PFSK-1 (cell line): ENCODE measurements around the gene DNAJB4.

Experiments
- FOXP2 ChIP-seq: optimal IDR thresholded peaks from 2 replicates; pipeline ENCODE3; 2011; ENCODE audit warnings: borderline replicate concordance, control low read depth, inconsistent platforms; ENCODE audit not compliant: insufficient read depth; ENCODE audit errors: extremely low read length, extremely low read depth
- POLR2AphosphoS5 ChIP-seq: IDR thresholded peaks from 2 replicates; pipeline ENCODE4 v1.6.1; 2012; ENCODE audit warnings: low read depth, mild to moderate bottlenecking, control low read depth, low read length, moderate library complexity
- REST ChIP-seq, 2 experiments: IDR thresholded peaks; 2 replicates each; pipeline versions ENCODE4 v1.6.1 to v1.8.0; 2011 to 2012; ENCODE audit warnings: low read depth in 2 of 2, low read length in 2 of 2, control low read depth in 1 of 2, inconsistent platforms in 1 of 2, mild to moderate bottlenecking in 1 of 2, moderate library complexity in 1 of 2; ENCODE audit not compliant: insufficient read depth in 1 of 2
- SIN3A ChIP-seq: IDR thresholded peaks from 2 replicates; pipeline ENCODE4 v1.6.1; 2012; ENCODE audit warnings: mild to moderate bottlenecking, low read length, moderate library complexity, borderline replicate concordance; ENCODE audit not compliant: insufficient read depth
- TAF1 ChIP-seq: IDR thresholded peaks from 2 replicates; pipeline ENCODE4 v1.6.1; 2012; ENCODE audit warnings: low read length, control low read depth, borderline replicate concordance; ENCODE audit not compliant: insufficient read depth

- TF ChIP-seq REST (IDR thresholded peaks at IDR 0.05; ENCODE audit: insufficient read depth in 1 of 2, low read depth in 2 of 2, low read length in 2 of 2) (no peak), TAF1 (no peak), POLR2AphosphoS5 (no peak), SIN3A (no peak), FOXP2 (no peak)
Observed at GRCh38 chr1:78051005-78051404, 46.3 kb downstream of the DNAJB4 start.
